ENCODE results near the gene SUMO3.

The SUMO3 gene

DNA sequence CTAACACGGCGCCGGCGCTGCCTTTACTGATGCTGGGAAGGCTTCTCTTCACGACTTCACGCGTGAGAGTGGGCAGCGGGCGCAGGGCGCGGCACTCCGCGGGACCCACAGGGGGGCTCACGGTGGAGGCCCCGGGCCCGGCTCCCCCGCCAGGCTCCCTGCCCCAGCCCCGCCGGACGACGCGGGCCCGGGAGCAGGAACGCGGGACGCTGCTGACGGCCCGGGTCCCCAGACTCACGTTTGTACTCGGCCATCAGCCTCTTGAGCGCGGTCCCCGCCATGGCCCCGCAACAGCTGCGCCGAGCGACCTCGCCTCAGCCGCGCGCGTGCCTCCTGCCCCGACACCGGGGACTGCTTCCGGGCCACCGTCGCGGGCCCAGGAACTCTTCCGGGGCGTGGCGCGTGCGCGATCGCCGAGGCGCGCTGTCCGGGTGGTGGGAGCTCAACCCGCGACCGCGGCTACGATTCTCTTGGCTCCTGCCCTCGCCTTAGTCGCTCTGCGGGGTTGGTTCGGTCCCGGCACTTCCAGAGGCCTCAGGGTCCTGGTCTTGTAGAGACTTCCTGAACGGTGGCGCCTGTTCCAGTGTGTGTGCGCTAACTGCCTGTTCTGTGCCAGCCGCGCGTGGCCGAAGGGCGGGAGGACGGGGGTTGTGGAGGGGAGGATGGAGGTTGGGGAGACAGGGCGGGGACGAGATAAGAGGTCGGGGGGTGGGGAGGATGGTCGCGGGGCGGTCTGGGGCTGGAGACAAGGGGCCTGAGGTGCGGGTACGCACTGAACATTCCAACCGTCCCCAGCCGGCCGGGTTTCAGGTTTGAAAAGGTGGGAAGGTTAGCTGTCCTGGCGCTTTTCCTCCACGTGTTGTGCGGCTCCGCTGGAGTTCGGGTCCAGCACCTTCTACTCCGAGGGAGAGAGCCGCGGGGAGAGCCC is 16.1 kb downstream of the SUMO3 start, which contains the start of gene UBE2G2:
Gene UBE2G2, minus strand, starts transcription at position 353 of the 928 bp plus-strand sequence. Its CDS starts 72 bp downstream, at position 281.
- DNase-seq, result peak; percentile 73

DNA sequence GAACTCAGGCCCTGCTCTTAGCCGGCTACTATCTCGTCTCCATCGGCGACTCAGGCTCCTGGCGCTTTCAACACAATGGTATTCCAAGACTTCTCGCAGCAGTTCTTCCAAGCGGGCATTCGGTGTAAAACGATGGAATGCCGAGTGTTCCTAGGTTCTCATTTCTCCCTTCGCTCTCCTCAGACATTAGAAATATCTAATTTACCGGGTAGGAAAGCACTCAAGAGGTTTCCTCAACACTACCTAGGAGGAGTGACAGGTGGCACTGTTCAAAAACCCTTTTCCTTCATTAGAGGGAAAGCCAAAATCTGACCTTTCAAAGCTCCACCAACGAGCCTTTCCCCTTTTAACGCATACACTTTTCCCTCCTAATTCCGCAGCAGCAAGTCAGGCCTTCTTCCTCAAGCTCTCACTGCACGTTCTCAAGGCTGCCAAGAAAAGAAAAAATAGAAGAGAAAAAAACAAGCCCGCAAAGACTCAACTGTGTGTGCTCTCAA is 16.8 kb downstream of the SUMO3 start:
- no peak for DNase-seq

GRCh38 chr21:44800103-44800502 is 17.8 kb downstream of the SUMO3 start:
- DNase-seq, result no peak

GRCh38 chr21:44799646-44800045 is 18.2 kb downstream of the SUMO3 start:
- no peak for DNase-seq

- no peak for DNase-seq
Observed at GRCh38 chr21:44797775-44798174, 20.1 kb downstream of the SUMO3 start.

DNA sequence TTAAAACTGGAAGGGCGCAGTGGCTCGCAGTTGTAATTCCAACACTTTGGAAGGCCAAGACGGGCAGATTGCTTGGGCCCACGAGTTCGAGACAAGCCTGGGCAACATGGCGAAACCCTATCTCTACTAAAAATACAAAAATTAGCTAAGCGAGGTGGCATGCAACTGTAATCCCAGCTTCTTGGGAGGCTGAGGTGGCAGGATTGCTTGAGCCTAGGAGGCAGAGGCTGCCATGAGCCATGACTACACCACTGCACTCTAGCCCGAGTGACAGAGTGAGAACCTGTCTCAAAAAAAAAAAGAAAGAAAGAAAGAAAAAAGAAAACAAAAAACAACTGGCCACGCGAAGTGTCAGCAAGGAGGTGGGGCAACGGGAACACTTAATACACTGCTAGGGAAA is 22.5 kb downstream of the SUMO3 start:
- no peak for DNase-seq

DNA sequence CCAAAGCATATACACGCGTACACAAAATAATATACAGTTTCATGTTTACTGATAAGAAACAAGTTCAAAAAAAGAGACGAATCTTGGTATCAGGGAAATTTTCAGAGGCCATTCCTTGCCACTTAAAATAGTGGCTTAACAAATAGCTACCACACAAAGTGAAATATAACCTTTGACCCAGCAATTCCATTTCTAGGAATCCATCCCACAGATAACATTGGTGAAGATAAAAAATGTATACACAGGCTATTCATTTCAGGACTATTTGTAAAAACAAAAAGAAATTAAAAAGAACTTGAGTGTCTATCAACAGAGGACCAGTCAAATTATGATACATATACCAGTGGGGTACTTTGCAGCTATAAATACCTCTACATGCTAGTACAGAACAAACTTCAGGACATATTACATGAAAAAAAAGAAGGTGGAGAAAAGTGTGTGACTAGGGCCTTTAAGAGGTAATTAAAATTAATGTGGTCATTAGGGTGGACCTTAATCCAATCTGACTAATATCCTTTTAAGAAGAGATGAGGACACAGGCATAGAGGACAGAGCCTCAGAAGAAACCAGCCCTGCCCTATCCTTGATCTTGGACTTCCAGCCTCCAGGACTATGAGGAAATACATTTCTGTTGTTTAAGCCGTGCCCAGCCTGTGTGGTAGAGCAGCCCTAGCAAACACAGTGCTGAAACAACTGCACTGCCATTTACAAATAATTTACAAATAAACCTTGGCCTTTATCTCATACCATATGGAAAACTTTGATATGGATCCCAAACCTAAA is 24.1 kb downstream of the SUMO3 start:
- no peak for DNase-seq

GRCh38 chr21:44792702-44793591 is 24.9 kb downstream of the SUMO3 start:
- peak; percentile 59 for DNase-seq

GRCh38 chr21:44791993-44792392 is 25.9 kb downstream of the SUMO3 start:
- no peak for DNase-seq

DNA sequence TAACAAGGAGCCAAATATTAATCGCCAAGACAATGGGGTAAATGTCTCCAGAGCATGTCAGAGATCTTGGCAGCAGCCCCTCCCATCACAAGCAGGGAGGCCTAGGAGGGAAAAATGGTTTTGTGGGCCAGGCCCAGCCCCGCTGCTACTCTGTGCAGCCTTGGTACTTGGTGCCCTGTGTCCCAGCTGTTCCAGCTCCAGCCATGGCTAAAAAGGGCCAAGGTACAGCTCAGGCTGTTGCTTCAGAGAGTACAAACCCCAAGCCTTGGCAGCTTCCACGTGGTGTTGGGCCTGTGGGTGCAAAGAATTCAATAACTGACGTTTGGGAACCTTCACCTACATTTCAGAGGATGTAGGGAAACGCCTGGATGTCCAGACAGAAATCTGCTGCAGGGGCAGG is 26.6 kb downstream of the SUMO3 start:
- no peak for DNase-seq

DNA sequence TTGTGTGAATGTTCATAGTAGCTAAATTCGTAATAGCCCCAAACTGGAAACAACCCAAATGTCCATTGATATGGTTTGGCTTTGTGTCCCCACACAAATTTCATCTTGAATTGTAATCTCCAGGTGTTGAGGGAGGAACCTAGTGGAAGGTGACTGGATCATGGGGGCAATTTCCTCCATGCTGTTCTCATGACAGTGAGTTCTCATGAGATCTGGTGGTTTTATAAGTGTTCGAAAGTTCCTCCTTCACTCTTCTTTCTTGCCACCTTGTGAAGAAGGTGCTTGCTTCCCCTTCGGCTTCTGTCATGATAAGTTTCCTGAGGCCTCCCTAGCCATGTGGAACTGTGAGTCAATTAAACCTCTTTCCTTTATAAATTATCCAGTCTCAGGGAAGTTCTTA is 27.5 kb downstream of the SUMO3 start:
- DNase-seq, result no peak

- DNase-seq, result no peak
Observed at GRCh38 chr21:44789880-44790279, 28.0 kb downstream of the SUMO3 start.

GRCh38 chr21:44785620-44786335 is 32.1 kb downstream of the SUMO3 start:
- peak; percentile 62 for DNase-seq

DNA sequence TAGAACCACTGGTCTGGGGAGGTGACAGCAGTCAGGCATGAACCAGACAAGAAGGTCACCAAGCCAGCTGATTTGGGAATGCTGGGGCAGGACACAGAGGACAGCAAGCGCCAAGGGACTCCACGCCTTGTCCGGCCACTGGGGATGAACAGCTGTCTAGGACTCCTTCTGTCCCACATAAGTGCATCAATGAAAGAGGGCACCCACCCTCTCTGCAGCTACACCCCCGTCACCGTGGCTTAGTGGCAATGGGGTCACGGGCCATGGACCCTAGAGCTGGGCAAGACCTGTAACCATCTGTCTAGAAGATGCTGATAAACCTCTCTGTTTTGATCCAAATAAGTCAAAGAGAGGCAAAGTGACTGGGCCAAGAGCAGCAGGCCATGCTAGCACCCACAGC is 33.1 kb downstream of the SUMO3 start:
- DNase-seq, result no peak

DNA sequence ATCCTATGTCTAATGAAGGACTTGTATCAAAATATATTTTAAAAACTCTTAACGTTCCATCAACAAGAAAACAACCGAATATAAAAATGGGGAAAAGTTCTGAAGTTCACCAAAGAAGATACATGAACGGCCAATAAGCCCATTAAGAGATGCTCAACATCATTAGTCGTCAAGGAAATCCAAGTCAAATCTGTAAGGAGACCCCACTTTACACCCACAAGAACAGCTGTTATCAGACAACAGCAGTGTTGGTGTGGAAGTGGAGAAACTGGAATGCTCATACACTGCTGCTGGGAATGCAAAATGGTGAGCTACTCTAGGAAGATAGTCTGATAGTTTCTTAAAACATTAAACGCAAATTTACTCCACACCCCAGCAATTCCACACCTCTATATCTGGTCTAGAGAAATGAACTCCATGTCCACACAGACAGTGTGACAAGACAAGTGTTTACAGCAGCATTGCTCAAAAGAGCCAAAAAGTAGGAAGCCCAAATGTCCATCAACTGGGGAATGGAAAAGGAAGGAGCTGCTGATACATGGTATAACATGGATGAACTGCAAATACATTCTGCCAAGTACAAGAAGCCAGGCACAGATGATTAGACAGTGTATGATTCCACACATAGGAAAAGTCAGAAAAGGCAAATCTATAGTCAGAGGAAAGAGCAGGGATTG is 34.7 kb downstream of the SUMO3 start:
- no peak for DNase-seq

GRCh38 chr21:44780767-44781459 is 36.9 kb downstream of the SUMO3 start:
- no peak for DNase-seq

DNA sequence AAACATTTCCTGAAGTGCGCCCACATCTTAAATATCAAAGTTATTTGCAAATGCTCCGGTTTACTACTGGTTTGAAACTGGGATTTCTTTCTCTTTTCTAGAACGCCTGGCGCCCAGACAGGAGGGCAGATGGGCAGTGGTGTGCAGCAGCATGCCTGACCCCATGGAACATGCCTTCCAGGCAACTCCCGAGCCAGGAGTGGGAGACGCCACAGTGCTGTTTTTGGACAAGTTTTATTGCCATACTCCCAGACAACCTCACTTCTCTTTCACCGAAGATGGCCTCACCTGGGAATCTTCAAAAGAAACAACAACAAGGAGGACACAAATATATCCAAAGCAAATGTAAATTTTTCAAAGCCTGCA is 37.7 kb downstream of the SUMO3 start:
- DNase-seq, result no peak

- DNase-seq, result no peak
Observed at GRCh38 chr21:44779417-44780136, 38.3 kb downstream of the SUMO3 start.

GRCh38 chr21:44778983-44779382 is 38.9 kb downstream of the SUMO3 start:
- no peak for DNase-seq

DNA sequence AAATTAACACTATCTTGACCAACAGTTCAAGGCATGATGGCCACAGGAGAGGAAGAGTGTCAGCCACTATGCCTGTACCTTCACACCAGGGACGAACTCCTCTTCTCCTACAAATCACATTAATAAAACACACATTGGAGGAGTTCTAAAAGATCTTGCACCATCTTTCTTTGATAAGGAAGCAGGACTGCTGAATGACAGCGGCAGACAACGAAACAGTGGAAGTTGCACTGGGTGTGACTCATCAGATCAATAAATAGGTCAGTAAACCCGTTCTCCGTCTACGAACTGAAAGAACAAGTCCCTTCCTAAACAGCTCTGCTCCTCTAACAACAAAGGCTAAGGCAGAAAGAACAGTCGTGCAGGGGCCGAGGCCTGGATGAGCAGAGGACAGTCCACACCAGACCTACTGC is 39.4 kb downstream of the SUMO3 start:
- DNase-seq, result no peak
